Cardiac atrium fibroblast (primary cell): ENCODE data around the gene CDSN. TPM values are rescaled to one million over a fixed set of nuclear protein-coding genes. Genes with fewer than 3 reads are reported as not detected.

Source experiments
- total RNA-seq: library from RNA; depleted of rRNA; stranded (reverse); fragments of >200 nt; gene quantifications from 2 replicates; pipeline ENCODE4 v1.2.3, GENCODE V29; 2015

CDSN gene, protein sequence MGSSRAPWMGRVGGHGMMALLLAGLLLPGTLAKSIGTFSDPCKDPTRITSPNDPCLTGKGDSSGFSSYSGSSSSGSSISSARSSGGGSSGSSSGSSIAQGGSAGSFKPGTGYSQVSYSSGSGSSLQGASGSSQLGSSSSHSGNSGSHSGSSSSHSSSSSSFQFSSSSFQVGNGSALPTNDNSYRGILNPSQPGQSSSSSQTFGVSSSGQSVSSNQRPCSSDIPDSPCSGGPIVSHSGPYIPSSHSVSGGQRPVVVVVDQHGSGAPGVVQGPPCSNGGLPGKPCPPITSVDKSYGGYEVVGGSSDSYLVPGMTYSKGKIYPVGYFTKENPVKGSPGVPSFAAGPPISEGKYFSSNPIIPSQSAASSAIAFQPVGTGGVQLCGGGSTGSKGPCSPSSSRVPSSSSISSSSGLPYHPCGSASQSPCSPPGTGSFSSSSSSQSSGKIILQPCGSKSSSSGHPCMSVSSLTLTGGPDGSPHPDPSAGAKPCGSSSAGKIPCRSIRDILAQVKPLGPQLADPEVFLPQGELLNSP
- not detected in 2 replicates for total RNA-seq

DNA sequence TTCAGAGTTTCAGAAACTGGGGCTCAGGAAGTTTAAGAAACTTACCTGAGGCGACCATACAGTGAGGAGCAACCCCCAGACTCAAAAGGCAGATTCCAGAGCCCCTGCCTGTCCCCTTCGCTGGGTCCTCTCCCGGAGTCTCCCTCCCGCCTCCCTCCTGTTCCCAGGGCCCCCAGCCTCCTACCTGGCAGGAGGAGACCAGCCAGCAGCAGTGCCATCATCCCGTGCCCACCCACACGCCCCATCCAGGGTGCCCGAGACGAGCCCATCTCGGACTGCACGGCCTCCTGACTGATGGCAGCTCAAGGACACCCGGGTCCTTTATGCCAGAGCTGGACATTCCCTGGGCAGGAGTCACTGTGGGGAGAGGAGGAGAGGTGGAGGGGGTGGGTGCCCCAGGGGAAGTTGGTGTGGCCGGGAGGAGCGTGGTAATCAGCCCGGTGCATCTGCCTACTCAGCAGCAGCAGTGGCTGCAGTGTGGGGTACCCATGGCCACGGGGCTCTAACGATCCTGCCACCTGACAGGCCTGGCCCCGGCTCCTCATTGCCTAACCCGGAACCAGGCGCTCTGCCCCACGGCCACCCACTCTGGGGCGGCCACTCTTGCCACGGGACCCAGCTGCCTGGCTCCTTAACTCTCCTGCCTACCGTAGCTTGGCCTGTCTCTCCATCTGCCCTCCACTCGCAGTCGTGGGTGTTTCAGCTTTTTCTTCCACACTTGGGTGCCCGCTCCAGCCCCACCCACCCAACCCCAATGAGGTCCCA is at the start of gene CDSN:
Gene CDSN (minus strand): TSS at position 296 of the 765 bp plus-strand sequence. CDS start 27 bp downstream, at position 269.

DNA sequence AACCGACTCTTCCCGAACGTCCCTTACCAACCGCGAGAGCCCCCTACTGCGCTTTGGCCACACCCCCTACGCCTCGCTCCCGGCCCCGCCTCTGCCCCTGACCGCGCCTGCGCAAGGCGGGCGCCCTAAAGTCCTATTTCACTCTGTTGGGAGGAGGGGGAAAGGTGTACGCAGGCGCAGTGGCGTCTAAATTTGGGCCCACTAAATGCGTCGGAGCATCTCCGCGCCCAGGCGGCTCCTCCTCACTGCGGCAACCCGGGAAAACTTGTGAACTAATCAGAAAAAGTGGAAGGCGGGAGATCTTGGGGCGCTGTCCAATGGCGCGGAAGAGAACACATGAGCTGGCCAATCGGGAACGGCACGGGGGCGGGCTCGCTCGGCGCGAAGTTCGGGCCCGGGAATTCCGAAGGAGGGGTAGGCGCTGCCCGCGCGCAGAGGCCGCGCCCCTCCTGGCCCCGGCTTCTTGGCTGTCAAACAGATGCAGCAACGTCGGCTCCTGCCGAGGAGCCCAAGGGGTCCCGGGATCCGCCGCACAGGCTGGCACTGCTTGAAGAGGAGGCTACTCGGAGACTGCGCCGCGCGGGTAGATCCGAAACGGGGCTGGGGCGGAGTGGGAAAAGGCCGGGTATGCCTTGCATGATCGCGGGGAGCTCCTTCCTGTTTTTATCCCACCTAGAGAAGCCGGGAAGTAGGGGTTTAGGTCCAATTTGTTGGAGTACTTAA is 38.1 kb upstream of the CDSN start, which contains the start of gene TCF19:
Gene TCF19 (plus strand): TSS at position 450 of the 723 bp plus-strand sequence. CDS start 881 bp downstream, outside the sequence.

DNA sequence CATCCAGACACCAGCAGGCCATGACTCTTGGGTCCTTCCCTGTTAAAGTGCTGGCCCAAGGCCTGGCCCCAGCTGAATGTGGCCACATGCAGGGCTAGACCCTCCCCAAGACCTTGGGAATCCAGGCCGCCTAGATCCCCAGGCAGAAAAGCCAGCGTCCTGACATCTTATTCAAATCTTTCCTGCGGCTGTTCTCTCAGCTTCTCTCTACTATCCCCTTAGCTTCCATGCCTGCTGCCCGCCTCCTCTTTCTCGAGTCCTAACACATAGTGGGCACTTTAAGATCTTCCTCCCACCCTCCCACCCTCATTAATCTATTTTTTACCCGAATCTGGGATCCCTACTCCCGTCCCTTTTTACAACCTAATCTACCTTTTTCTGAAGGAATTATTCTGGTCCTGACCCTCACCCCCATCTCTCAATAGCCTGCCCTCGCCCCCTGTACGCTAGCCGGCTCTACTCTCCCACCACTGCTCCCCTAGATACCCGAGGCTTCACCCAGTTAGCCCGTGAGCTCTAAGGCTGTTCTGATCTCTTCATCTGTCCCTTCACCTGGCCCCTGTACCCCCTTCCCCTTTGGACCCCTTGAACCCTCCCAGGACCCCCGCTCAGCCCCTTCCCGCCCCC is 37.4 kb upstream of the CDSN start, which contains the start of gene CCHCR1:
Gene CCHCR1 (minus strand): TSS at position 290 of the 627 bp plus-strand sequence. CDS start 202 bp downstream, at position 88.

DNA sequence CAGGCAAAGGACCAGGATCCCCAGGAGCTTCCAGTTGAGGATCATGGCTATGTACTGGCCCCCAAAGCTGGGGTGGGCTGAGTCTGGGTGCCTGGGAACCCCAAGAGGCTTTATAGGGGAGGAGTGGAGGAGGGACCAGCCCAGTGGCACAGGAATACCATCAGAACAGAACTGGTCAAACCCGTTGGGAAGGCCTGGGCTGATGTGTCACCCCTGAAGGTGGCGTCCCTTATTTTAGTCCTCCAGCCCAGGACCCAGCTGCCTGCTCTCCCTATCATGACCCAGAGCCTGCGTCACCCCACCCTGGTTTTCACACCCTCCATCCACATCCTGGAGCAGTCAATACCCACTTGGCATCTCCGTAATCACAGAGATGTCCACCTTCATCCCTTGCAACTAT is 18.7 kb upstream of the CDSN start, which contains the start of gene PSORS1C2:
Gene PSORS1C2 (minus strand): TSS at position 85 of the 400 bp plus-strand sequence. CDS start 40 bp downstream, at position 45.

DNA sequence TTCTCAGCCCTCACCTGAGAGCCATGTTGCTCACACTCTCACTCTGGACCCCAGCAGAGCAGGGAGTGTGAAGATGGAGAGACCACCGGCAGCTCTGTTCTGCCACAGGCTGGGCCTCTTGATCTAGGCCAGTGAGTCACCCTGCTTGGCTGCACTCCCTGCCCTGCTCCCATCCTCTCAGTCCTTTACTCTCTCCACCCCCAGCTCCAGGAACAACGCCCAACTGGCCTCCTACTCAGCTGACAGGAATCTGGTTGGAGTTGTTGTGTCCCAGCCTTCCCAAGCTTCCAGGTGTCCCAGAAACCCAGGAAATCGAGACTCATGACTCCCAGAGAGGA is 5.7 kb downstream of the CDSN start, which contains the start of gene PSORS1C1:
Gene PSORS1C1 (plus strand): TSS at position 260 of the 338 bp plus-strand sequence. CDS start 14,833 bp downstream, outside the sequence.

DNA sequence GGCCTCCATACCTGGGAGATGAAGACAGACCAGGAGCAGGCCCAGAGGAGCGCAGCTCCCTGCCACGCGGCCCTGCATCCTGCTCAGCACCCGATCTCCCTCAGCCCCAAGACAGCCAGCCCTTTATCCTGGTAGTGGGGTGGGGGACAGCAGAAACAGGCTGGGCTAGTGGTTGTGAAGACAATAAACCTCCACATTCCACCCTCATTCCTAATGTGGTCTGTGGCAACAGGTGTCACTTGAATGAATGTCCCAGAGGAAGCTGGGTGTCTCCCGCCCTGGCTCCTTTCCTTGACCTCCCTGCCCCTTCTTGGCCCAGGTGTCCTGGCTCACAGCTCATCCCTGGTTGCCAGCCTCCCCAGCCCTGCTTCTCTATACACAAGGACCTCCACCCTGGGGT is 7.8 kb downstream of the CDSN start, which contains the start of gene C6orf15:
Gene C6orf15 (minus strand): TSS at position 98 of the 400 bp plus-strand sequence. CDS start 20 bp downstream, at position 78.

Other genes starting within 250 kb of the CDSN start
- 30.7 and 36.5 TPM in 2 replicates for gene DDR1, start 235.9 kb downstream of the CDSN start, total RNA-seq
- 7.6 and 13.2 TPM in 2 replicates for gene GTF2H4, start 212.2 kb downstream of the CDSN start, total RNA-seq
- gene VARS2, start 206.2 kb downstream of the CDSN start, total RNA-seq: 6.8 and 7.9 TPM in 2 replicates
- gene SFTA2, start 188.3 kb downstream of the CDSN start, total RNA-seq: not detected in 2 replicates
- gene MUCL3, start 179.5 kb downstream of the CDSN start, total RNA-seq: not detected in 2 replicates
- gene MUC21, start 136.7 kb downstream of the CDSN start, total RNA-seq: not detected in 2 replicates
- gene MUC22, start 110.0 kb downstream of the CDSN start, total RNA-seq: not detected in 2 replicates
- gene C6orf15, start 7.9 kb downstream of the CDSN start, total RNA-seq: not detected in 2 replicates
- gene PSORS1C1, start 5.6 kb downstream of the CDSN start, total RNA-seq: 0.16 and 1.1 TPM in 2 replicates
- not detected in 2 replicates for gene PSORS1C2, start 18.6 kb upstream of the CDSN start, total RNA-seq
- 15.7 and 21.7 TPM in 2 replicates for gene CCHCR1, start 37.4 kb upstream of the CDSN start, total RNA-seq
- gene TCF19, start 38.1 kb upstream of the CDSN start, total RNA-seq: 7.0 and 11.0 TPM in 2 replicates
- gene POU5F1, start 50.2 kb upstream of the CDSN start, total RNA-seq: not detected in 2 replicates
- 315 and 380 TPM in 2 replicates for gene HLA-C, start 151.6 kb upstream of the CDSN start, total RNA-seq
- gene HLA-B, start 236.7 kb upstream of the CDSN start, total RNA-seq: 105 and 210 TPM in 2 replicates